OCI-LY1 (cell line): ENCODE measurements around the gene TFDP2.

ENCODE experiments used
- H2AFZ ChIP-seq: fragments of 200-600 bp; sonication (generic), shearing (Covaris generic); 2 replicates; pipeline ENCODE4 v1.6.0; 2014; ENCODE audit warnings: antibody characterized with exemption, mild to moderate bottlenecking, low read length
- H3F3A ChIP-seq: fragments of 200-600 bp; sonication (generic), shearing (Covaris generic); 2 replicates; pipeline ENCODE4 v1.6.0; 2014; ENCODE audit warnings: mild to moderate bottlenecking, antibody characterized with exemption, low read length, moderate library complexity; ENCODE audit not compliant: insufficient read depth
- H3K27ac ChIP-seq: fragments of 200-600 bp; sonication (generic); 2 replicates; pipeline ENCODE4 v1.5.1; 2014; ENCODE audit warnings: low read length, mixed run types, mild to moderate bottlenecking, low read depth; ENCODE audit not compliant: poor library complexity, severe bottlenecking
- H3K27me3 ChIP-seq: fragments of 200-600 bp; sonication (generic); 2 replicates; pipeline ENCODE4 v1.6.0; 2014; ENCODE audit warnings: antibody characterized with exemption, mild to moderate bottlenecking, low read length, moderate library complexity; ENCODE audit not compliant: insufficient read depth
- H3K36me3 ChIP-seq: fragments of 200-600 bp; sonication (generic); 2 replicates; pipeline ENCODE4 v1.6.1; 2014; ENCODE audit warnings: mild to moderate bottlenecking, antibody characterized with exemption, low read length, moderate library complexity, mixed read lengths; ENCODE audit not compliant: insufficient read depth
- H3K4me1 ChIP-seq: fragments of 200-600 bp; sonication (generic); 2 replicates; pipeline ENCODE4 v1.5.1; 2014; ENCODE audit warnings: mild to moderate bottlenecking, low read length, moderate library complexity; ENCODE audit not compliant: insufficient read depth, severe bottlenecking
- H3K4me2 ChIP-seq: fragments of 200-600 bp; sonication (generic), shearing (Covaris generic); 2 replicates; pipeline ENCODE4 v1.6.1; 2014; ENCODE audit warnings: low read length
- H3K4me3 ChIP-seq: fragments of 200-600 bp; sonication (generic); 2 replicates; pipeline ENCODE4 v1.5.1; 2014; ENCODE audit warnings: low read length, low read depth, mild to moderate bottlenecking, mixed read lengths; ENCODE audit not compliant: poor library complexity, severe bottlenecking
- H3K79me2 ChIP-seq: fragments of 200-600 bp; shearing (Covaris generic); 2 replicates; pipeline ENCODE4 v1.6.1; 2016; ENCODE audit warnings: mixed run types, low read length, mixed read lengths; ENCODE audit not compliant: insufficient read depth
- H3K9ac ChIP-seq: fragments of 200-600 bp; sonication (generic), shearing (Covaris generic); 2 replicates; pipeline ENCODE4 v1.6.1; 2014; ENCODE audit warnings: mild to moderate bottlenecking, low read length, mixed read lengths
- H3K9me2 ChIP-seq: fragments of 200-600 bp; sonication (generic), shearing (Covaris generic); 2 replicates; pipeline ENCODE4 v1.6.1; 2014; ENCODE audit warnings: low read depth, mild to moderate bottlenecking, low read length, mixed read lengths
- H3K9me3 ChIP-seq: fragments of 200-600 bp; shearing (Covaris generic); 2 replicates; pipeline ENCODE4 v1.6.1; 2014; ENCODE audit warnings: low read length, mixed read lengths
- H4K20me1 ChIP-seq: fragments of 200-600 bp; sonication (generic), shearing (Covaris generic); 2 replicates; pipeline ENCODE4 v1.6.0; 2016; ENCODE audit warnings: mild to moderate bottlenecking, low read length; ENCODE audit not compliant: insufficient read depth
- EZH2 ChIP-seq: fragments of 200-600 bp; sonication (generic), shearing (Covaris generic); IDR thresholded peaks from 2 replicates; pipeline ENCODE4 v1.8.0; 2017; ENCODE audit warnings: borderline replicate concordance, mixed run types, mild to moderate bottlenecking, antibody characterized with exemption, low read length, moderate library complexity, mixed read lengths
- TF ChIP-seq, protein P1 (sequence below): fragments of 200-600 bp; sonication (generic), shearing (Covaris generic); IDR thresholded peaks from 2 replicates; pipeline ENCODE4 v1.5.1; 2017; ENCODE audit warnings: mild to moderate bottlenecking, antibody characterized with exemption, low read length, moderate library complexity, mixed read lengths

Gene TFDP2

DNA sequence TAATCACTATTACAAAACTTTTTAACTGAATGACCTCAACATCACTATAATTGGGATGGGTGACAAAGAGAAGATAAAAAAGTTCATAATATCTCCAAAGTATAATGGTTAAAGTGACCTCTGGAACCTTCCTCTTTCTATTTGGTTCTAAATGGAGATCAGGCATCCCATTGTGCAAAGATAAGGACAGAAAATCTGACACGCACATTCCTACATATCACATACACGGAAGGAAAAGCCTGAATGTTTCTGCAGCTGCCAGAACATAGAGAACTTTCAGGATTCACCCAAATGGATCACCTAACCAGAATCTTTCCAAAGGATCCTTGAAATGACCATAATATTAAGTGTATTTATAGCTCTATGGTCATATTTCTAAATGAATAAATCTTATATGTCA lies 128.2 kb downstream of the TFDP2 start:
- no peak overlapping the region for H2AFZ ChIP-seq
- peak overlapping the region; percentile 47 for H3K4me2 ChIP-seq
- H3K9me2 ChIP-seq: no peaks in the 10 kb centered on the region
- peaks cover 89% of the 10 kb centered on the region for H3K36me3 ChIP-seq
- H3K27me3 ChIP-seq: no peaks in the 10 kb centered on the region
- peaks cover 5% of the 10 kb centered on the region; the same call in 1 of the 2 replicates for H4K20me1 ChIP-seq
- H3K9me3 ChIP-seq: no peaks in the 10 kb centered on the region
- peak overlapping the region; percentile 48; the same call in 1 of the 2 replicates for H3K9ac ChIP-seq
- peaks cover 61% of the 10 kb centered on the region for H3K4me1 ChIP-seq
- H3K79me2 ChIP-seq: peaks cover 99% of the 10 kb centered on the region
- no peaks in the 10 kb centered on the region for H3F3A ChIP-seq
- TF ChIP-seq, protein P1, sequence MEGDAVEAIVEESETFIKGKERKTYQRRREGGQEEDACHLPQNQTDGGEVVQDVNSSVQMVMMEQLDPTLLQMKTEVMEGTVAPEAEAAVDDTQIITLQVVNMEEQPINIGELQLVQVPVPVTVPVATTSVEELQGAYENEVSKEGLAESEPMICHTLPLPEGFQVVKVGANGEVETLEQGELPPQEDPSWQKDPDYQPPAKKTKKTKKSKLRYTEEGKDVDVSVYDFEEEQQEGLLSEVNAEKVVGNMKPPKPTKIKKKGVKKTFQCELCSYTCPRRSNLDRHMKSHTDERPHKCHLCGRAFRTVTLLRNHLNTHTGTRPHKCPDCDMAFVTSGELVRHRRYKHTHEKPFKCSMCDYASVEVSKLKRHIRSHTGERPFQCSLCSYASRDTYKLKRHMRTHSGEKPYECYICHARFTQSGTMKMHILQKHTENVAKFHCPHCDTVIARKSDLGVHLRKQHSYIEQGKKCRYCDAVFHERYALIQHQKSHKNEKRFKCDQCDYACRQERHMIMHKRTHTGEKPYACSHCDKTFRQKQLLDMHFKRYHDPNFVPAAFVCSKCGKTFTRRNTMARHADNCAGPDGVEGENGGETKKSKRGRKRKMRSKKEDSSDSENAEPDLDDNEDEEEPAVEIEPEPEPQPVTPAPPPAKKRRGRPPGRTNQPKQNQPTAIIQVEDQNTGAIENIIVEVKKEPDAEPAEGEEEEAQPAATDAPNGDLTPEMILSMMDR: no peak
- TF ChIP-seq EZH2: no peak
- peak overlapping the region; percentile 79 for H3K27ac ChIP-seq
- H3K4me3 ChIP-seq: no peak overlapping the region

DNA sequence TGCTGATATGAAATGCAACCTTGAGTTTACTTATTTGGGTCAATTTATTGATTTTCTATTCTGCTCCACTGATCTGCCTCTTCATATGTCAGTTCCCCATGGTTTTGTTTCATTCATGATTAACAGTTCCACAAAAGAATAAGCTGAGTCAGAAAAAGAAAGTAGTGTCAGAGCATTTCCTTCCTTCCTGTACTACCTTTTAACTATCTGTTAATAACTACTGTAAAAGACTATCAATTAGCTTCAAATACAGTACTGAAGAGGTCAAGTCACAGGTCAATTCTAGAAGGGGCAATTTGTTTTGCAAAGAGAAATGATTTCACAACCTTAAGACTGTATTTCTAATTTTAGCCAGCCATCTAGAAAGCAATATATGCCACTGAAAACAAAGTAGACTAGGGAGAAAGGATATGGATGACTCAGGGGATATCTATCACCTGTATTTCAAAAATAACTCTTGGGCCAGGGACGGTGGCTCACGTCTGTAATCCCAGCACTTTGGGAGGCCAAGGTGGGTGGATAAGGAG lies 129.5 kb downstream of the TFDP2 start:
- Histone ChIP-seq H3K9me3 (no peaks in the 10 kb centered on the region), H3K79me2 (peaks cover 99% of the 10 kb centered on the region), H2AFZ (no peak overlapping the region), H3K36me3 (peaks cover 83% of the 10 kb centered on the region), H3K4me2 (no peak overlapping the region), H3K27ac (no peak overlapping the region), H3K27me3 (no peaks in the 10 kb centered on the region), H3K9me2 (no peaks in the 10 kb centered on the region), H3K4me1 (peaks cover 55% of the 10 kb centered on the region), H3K4me3 (no peak overlapping the region), H3K9ac (no peak overlapping the region), H3F3A (no peaks in the 10 kb centered on the region), H4K20me1 (peaks cover 5% of the 10 kb centered on the region; the same call in 1 of the 2 replicates)
- no peak for TF ChIP-seq EZH2
- TF ChIP-seq, protein P1: no peak

DNA sequence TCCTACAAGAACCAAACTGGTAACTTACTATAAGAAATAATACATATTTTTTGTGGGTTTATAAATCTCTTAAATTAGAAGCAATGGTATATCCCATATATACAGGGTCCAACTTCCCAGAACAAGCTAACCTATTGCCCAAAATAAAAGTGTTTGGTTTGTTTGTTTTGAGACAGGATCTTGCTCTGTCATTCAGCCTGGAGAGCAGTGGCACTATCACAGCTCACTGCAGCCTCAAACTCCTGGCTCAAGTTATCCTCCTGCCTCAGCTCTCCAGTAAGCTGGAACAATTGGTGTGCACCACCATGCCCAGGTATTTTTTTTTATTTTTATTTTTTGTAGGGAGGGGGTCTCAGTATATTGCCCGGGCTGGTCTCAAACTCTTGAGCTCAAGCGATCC lies 135.4 kb downstream of the TFDP2 start:
- Histone ChIP-seq H4K20me1 (no peaks in the 10 kb centered on the region), H3K9ac (no peak overlapping the region), H3K36me3 (peaks cover 80% of the 10 kb centered on the region), H3F3A (no peaks in the 10 kb centered on the region), H3K79me2 (peaks cover 91% of the 10 kb centered on the region), H3K4me2 (no peak overlapping the region), H3K27me3 (no peaks in the 10 kb centered on the region), H2AFZ (no peak overlapping the region), H3K4me3 (no peak overlapping the region), H3K27ac (no peak overlapping the region), H3K9me2 (no peaks in the 10 kb centered on the region), H3K9me3 (no peaks in the 10 kb centered on the region), H3K4me1 (peaks cover 8% of the 10 kb centered on the region)
- TF ChIP-seq, protein P1: no peak
- no peak for TF ChIP-seq EZH2
